ENCODE results near the gene HOXD13. TPM values are rescaled to one million over a fixed set of nuclear protein-coding genes. Genes with fewer than 3 reads are reported as not detected.

The HOXD13 gene
- total and polyA plus RNA-seq, 2 of the 8 experiments (the other 6 are each of a cell fraction or from before 2014, with no cell fraction given) = not detected

DNA sequence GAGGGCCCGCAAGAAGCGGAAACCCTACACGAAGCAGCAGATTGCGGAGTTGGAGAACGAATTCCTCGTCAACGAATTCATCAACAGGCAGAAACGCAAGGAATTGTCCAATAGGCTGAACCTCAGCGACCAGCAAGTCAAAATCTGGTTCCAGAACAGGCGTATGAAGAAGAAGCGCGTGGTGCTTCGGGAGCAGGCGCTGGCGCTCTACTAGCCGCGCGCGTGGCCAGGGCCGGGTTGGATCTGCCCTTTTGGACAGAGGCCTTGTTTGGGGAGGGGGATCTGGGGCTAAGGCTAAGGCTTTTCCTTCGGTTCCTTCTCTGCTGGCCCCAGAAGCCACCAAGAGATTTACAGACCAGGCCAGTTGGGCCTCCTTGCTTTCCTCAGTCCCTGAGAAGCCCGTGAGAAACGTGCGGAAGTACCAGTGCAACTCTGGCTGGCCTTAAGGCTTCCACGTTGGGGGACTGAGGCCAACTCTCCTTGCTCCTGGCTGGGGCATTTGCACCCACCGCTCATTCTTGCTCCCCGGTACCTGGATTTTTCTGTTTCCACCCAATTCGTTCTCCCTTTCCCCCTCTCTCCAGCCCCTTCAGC, 8.1 kb downstream of the HOXD13 start:
- Histone ChIP-seq H3K36me3 (ENCODE audit: control insufficient read depth in 2 of 4, insufficient read depth in 4 of 4, low read length in 3 of 4) (no peaks in the 10 kb centered on the region; a peak in 1 of 8 replicates), H3K18ac (ENCODE audit: extremely low read depth, low read length) (no peak overlapping the region), H3K23ac (ENCODE audit: insufficient read length) (no peak overlapping the region), H2AK5ac (ENCODE audit: low read depth, low read length) (peak overlapping the region; percentile 41; the same call in 1 of the 2 replicates), H4K91ac (replicated peaks; ENCODE audit: insufficient read length, low read length) (no peak overlapping the region), H3K9me3 (ENCODE audit: insufficient read depth in 2 of 2, low read depth in 1 of 2, low read length in 1 of 2) (no peaks in the 10 kb centered on the region), H3K27ac (ENCODE audit: low read depth, low read length) (no peak overlapping the region), H3K4me3 (ENCODE audit: extremely low read depth in 1 of 4, insufficient read depth in 2 of 4, low read depth in 3 of 4, low read length in 4 of 4) (no peak overlapping the region), H3K9ac (replicated peaks in 1 of 4; ENCODE audit: extremely low read depth in 1 of 4, low read depth in 3 of 4, low read length in 3 of 4) (no peak overlapping the region), H2BK120ac (replicated peaks; ENCODE audit: low read depth, low read length) (no peak overlapping the region), H3K79me1 (ENCODE audit: low read depth, low read length) (no peaks in the 10 kb centered on the region), H2AFZ (ENCODE audit: low read length) (no peak overlapping the region), H3K23me2 (ENCODE audit: low read depth, low read length) (peaks cover 6% of the 10 kb centered on the region), H2BK5ac (ENCODE audit: low read depth, low read length) (no peak overlapping the region), H3K4me2 (ENCODE audit: insufficient read depth in 1 of 2, low read depth in 2 of 2, low read length in 2 of 2) (peak overlapping the region; percentile 14 to 53; a peak in 2 of 4 replicates), H3K27me3 (replicated peaks in 1 of 4; ENCODE audit: control insufficient read depth in 3 of 4, extremely low read depth in 1 of 4, insufficient read depth in 3 of 4, low read length in 3 of 4) (peaks cover 80 to 99% (median 94%) of the 10 kb centered on the region in 4 experiments), H2BK20ac (ENCODE audit: low read length) (peak overlapping the region; percentile 21; the same call in 1 of the 2 replicates), H4K20me1 (replicated peaks in 1 of 2; ENCODE audit: control insufficient read depth in 1 of 2, insufficient read depth in 2 of 2, low read length in 2 of 2) (peaks cover 7 to 38% of the 10 kb centered on the region in 2 experiments), H3K4me1 (replicated peaks in 1 of 4; ENCODE audit: control insufficient read depth in 3 of 4, insufficient read depth in 4 of 4, low read length in 3 of 4) (peaks cover 0 to 34% (median 17%) of the 10 kb centered on the region in 4 experiments; a peak in 6 of 7 replicates), H3K4ac (replicated peaks; ENCODE audit: insufficient read length, low read depth, low read length) (no peak overlapping the region), H4K5ac (ENCODE audit: insufficient read length, low read depth, low read length) (no peak overlapping the region), H4K8ac (ENCODE audit: extremely low read depth, insufficient read depth, low read length) (peak overlapping the region; percentile 62; the same call in 1 of the 2 replicates), H3K14ac (ENCODE audit: insufficient read length) (no peak overlapping the region), H2BK15ac (ENCODE audit: low read length) (no peak overlapping the region), H3K79me2 (ENCODE audit: control insufficient read depth in 1 of 2, insufficient read depth in 2 of 2, low read length in 2 of 2) (no peaks in the 10 kb centered on the region), H3K56ac (replicated peaks; ENCODE audit: insufficient read length, low read depth, low read length) (no peak overlapping the region), H2BK12ac (ENCODE audit: low read depth, low read length) (peak overlapping the region; percentile 94; the same call in 1 of the 2 replicates)
- FAIRE-seq = no peak
- DNase-seq (ENCODE audit: low read depth in 1 of 2, low spot score in 2 of 2) = peak in 1 of 2 experiments; percentile 61
- WGBS, 2 experiments (ENCODE audit: extremely low coverage in 1 of 2, insufficient coverage in 1 of 2, insufficient read length in 1 of 2, insufficient replicate concordance in 2 of 2, low coverage in 1 of 2, low lambda C conversion rate in 2 of 2, missing lambda C conversion rate in 1 of 2) = 10% methylated on average over 28 of the region's 28 CpGs; no CpG with 5 or more reads in 1 of the 2 experiments
- ChIA-PET CTCF (ENCODE audit: partially characterized antibody) (interaction anchor here (1.7 to 2.6 kb wide), 4 partner anchors 12 to 60 kb away, joined by 6 to 12 read pairs (median 10); no protein-coding TSS in a partner anchor), POLR2A (ENCODE audit: partially characterized antibody) (no interaction called here)
- TF ChIP-seq SRF (IDR thresholded peaks at IDR 0.05; ENCODE audit: low read depth, low read length) = no peak
- TF ChIP-seq POLR2A (IDR thresholded peaks at IDR 0.05; ENCODE audit: control extremely low read depth in 1 of 2, low read depth in 2 of 2, low read length in 2 of 2) = no peak
- TF ChIP-seq CTBP2 (IDR thresholded peaks at IDR 0.05; ENCODE audit: borderline replicate concordance, insufficient read depth, insufficient read length, low read length) = peak; percentile 33
- TF ChIP-seq SIRT6 (IDR thresholded peaks at IDR 0.05; ENCODE audit: low read length) = no peak
- peak; percentile 1 for TF ChIP-seq EZH2 (IDR thresholded peaks at IDR 0.05; ENCODE audit: low read depth, low read length, severe bottlenecking)
- no peak for TF ChIP-seq SP4 (IDR thresholded peaks at IDR 0.05; ENCODE audit: low read length)
- TF ChIP-seq RNF2 (IDR thresholded peaks at IDR 0.05; ENCODE audit: borderline replicate concordance, low read depth, low read length, missing control alignments, poor library complexity, severe bottlenecking) = peak; percentile 99
- no peak for TF ChIP-seq PHF8 (conservative IDR thresholded peaks at IDR 0.05; ENCODE audit: low read depth, low read length)
- peak; percentile 81; the same call in 1 of the 2 replicates for TF ChIP-seq SUZ12 (IDR thresholded peaks at IDR 0.05; ENCODE audit: low read length)
- TF ChIP-seq, protein P1, sequence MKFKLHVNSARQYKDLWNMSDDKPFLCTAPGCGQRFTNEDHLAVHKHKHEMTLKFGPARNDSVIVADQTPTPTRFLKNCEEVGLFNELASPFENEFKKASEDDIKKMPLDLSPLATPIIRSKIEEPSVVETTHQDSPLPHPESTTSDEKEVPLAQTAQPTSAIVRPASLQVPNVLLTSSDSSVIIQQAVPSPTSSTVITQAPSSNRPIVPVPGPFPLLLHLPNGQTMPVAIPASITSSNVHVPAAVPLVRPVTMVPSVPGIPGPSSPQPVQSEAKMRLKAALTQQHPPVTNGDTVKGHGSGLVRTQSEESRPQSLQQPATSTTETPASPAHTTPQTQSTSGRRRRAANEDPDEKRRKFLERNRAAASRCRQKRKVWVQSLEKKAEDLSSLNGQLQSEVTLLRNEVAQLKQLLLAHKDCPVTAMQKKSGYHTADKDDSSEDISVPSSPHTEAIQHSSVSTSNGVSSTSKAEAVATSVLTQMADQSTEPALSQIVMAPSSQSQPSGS (IDR thresholded peaks at IDR 0.05; ENCODE audit: low read length) = no peak

All from H1 (cell line).